ENCODE results near the gene RIMKLA. TPM values are rescaled to one million over a fixed set of nuclear protein-coding genes. Genes with fewer than 3 reads are reported as not detected.

RIMKLA gene
- total and polyA plus RNA-seq, 5 donors = 3.2 to 6.5 (median 4.4) TPM

DNA sequence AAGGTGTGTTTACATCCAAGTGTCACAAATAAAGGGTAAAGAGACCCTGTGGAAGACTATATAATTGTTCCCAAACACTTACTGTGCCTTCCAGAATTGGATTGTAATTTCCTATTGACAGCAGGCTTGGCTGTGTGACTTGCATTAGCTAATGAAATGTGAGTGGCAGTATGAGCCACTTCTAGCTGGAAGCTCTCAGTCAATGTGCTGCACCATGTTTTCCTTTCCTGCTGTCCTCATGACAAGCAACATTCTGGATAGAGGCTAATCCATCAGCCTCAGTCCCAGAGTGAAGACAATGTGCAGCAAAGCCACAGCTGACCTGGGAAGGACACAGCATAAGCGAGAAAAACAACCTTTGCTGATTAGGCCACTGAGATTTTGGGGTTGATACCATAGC lies 39.7 kb upstream of the RIMKLA start:
- Histone ChIP-seq H3K4me3 (ENCODE audit: low read length) (no peak overlapping the region), H3K27me3 (ENCODE audit: control insufficient read depth, insufficient read depth) (no peaks in the 10 kb centered on the region), H3K4me1 (ENCODE audit: control insufficient read depth, insufficient read depth, low read length) (peaks cover 1% of the 10 kb centered on the region), H3K27ac (ENCODE audit: low read length) (no peak overlapping the region), H3K9me3 (ENCODE audit: control insufficient read depth, low read length) (no peaks in the 10 kb centered on the region)
- 79% methylated on average over 1 of the region's 1 CpG for WGBS
- intact Hi-C loops (cut with DNase I) = no loop called here
- DNase-seq = no peak
- no peak for ATAC-seq

GRCh38 chr1:42343049-42343448 lies 37.5 kb upstream of the RIMKLA start:
- intact Hi-C loops (cut with DNase I) = no loop called here
- H3K9me3 ChIP-seq (ENCODE audit: control insufficient read depth, low read length) = no peaks in the 10 kb centered on the region
- DNase-seq (no peak), ATAC-seq (no peak)
- H3K27me3 ChIP-seq (ENCODE audit: control insufficient read depth, insufficient read depth) = no peaks in the 10 kb centered on the region
- no peaks in the 10 kb centered on the region for H3K4me1 ChIP-seq (ENCODE audit: control insufficient read depth, insufficient read depth, low read length)
- H3K4me3 ChIP-seq (ENCODE audit: low read length) = no peak overlapping the region
- no peak overlapping the region for H3K27ac ChIP-seq (ENCODE audit: low read length)
- 69% methylated on average over 5 of the region's 5 CpGs for WGBS

GRCh38 chr1:42348498-42348897 lies 32.1 kb upstream of the RIMKLA start:
- Histone ChIP-seq H3K27me3 (ENCODE audit: control insufficient read depth, insufficient read depth) (no peaks in the 10 kb centered on the region), H3K27ac (ENCODE audit: low read length) (no peak overlapping the region), H3K4me3 (ENCODE audit: low read length) (no peak overlapping the region), H3K9me3 (ENCODE audit: control insufficient read depth, low read length) (no peaks in the 10 kb centered on the region), H3K4me1 (ENCODE audit: control insufficient read depth, insufficient read depth, low read length) (no peaks in the 10 kb centered on the region)
- intact Hi-C loops (cut with DNase I) = no loop called here
- ATAC-seq (no peak), DNase-seq (no peak)

GRCh38 chr1:42350086-42350485 lies 30.5 kb upstream of the RIMKLA start:
- no peak overlapping the region for H3K27ac ChIP-seq (ENCODE audit: low read length)

DNA sequence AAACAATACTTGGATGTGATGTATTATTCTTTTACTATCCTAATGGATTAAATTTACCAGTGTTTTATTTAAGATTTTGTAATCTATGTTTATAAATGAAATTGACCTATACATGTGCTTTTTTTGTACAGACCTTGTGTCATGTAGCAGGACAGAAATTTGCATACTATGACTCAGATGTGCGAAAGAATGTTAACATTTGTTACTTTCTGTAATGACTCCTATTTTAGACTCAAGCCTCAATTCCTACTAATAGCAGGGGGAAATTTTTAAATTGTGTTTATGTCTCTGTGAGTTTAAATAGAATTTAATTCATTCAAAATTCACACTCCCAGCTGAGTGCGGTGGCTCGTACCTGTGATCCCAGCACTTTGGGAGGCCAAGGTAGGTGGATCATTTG lies 21.8 kb upstream of the RIMKLA start:
- no peaks in the 10 kb centered on the region for H3K4me1 ChIP-seq (ENCODE audit: control insufficient read depth, insufficient read depth, low read length)
- ATAC-seq (no peak), DNase-seq (no peak)
- no peaks in the 10 kb centered on the region for H3K27me3 ChIP-seq (ENCODE audit: control insufficient read depth, insufficient read depth)
- no peak overlapping the region for H3K4me3 ChIP-seq (ENCODE audit: low read length)
- intact Hi-C loops (cut with DNase I) = no loop called here
- 98% methylated on average over 3 of the region's 3 CpGs for WGBS
- H3K9me3 ChIP-seq (ENCODE audit: control insufficient read depth, low read length) = no peaks in the 10 kb centered on the region
- H3K27ac ChIP-seq (ENCODE audit: low read length) = no peak overlapping the region

More at GRCh38 chr1:42350086-42350485, 30.5 kb upstream of the RIMKLA start:
- H3K9me3 ChIP-seq (ENCODE audit: control insufficient read depth, low read length) = no peaks in the 10 kb centered on the region
- DNase-seq (no peak), ATAC-seq (no peak)
- H3K4me1 ChIP-seq (ENCODE audit: control insufficient read depth, insufficient read depth, low read length) = no peaks in the 10 kb centered on the region
- intact Hi-C loops (cut with DNase I) = no loop called here
- H3K27me3 ChIP-seq (ENCODE audit: control insufficient read depth, insufficient read depth) = no peaks in the 10 kb centered on the region
- no peak overlapping the region for H3K4me3 ChIP-seq (ENCODE audit: low read length)
- WGBS = 5% methylated on average over 1 of the region's 1 CpG

DNA sequence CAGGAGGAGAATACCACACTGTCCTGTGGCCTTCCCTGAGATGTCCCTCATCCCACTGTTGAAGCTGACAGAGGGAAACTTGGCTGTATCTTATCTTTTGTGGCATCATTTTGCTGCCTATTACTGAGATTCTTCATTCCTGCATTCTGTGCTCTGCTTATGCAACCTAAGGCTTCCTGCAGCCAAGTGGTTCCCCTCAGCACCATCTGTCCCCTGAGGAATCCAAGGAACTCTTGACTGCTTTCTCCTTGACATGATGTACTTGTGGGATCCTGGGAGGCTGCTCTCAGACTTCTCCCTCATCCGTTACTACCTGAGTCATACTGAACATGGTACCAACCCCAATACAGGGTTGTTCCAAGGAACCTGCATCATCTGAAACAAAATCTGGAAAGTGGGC lies 21.1 kb upstream of the RIMKLA start:
- ATAC-seq (no peak), DNase-seq (no peak)
- WGBS = 83% methylated on average over 1 of the region's 1 CpG
- intact Hi-C loops (cut with DNase I) = no loop called here
- Histone ChIP-seq H3K9me3 (ENCODE audit: control insufficient read depth, low read length) (no peaks in the 10 kb centered on the region), H3K27ac (ENCODE audit: low read length) (no peak overlapping the region), H3K27me3 (ENCODE audit: control insufficient read depth, insufficient read depth) (no peaks in the 10 kb centered on the region), H3K4me3 (ENCODE audit: low read length) (no peak overlapping the region), H3K4me1 (ENCODE audit: control insufficient read depth, insufficient read depth, low read length) (no peaks in the 10 kb centered on the region)

DNA sequence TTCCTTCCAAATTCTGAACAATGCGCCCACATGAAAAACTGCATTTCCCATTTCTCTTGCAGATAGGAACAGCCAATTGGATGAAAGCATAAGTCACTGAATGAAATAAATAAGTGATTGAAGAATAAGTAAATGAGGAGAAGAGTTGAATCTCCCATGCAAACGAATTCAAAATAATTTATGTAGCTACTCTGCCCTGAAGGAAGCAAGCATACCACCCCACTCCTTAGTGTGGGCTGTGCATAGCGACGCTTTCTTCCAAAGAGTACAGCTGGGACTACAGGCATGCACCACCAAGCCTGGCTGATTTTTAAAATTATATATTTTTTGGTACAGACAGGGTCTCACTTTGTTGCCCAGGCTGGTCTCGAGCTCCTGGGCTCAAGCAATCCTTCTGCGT lies 16.5 kb upstream of the RIMKLA start:
- Histone ChIP-seq H3K9me3 (ENCODE audit: control insufficient read depth, low read length) (no peaks in the 10 kb centered on the region), H3K27ac (ENCODE audit: low read length) (no peak overlapping the region), H3K27me3 (ENCODE audit: control insufficient read depth, insufficient read depth) (no peaks in the 10 kb centered on the region), H3K4me1 (ENCODE audit: control insufficient read depth, insufficient read depth, low read length) (no peaks in the 10 kb centered on the region), H3K4me3 (ENCODE audit: low read length) (no peak overlapping the region)
- DNase-seq = no peak
- intact Hi-C loops (cut with DNase I) = no loop called here
- ATAC-seq = no peak
- 84% methylated on average over 6 of the region's 6 CpGs for WGBS

- no peaks in the 10 kb centered on the region for H3K9me3 ChIP-seq (ENCODE audit: control insufficient read depth, low read length)
- H3K27me3 ChIP-seq (ENCODE audit: control insufficient read depth, insufficient read depth) = no peaks in the 10 kb centered on the region
- no peak overlapping the region for H3K4me3 ChIP-seq (ENCODE audit: low read length)
- intact Hi-C loops (cut with DNase I) = no loop called here
- no peaks in the 10 kb centered on the region for H3K4me1 ChIP-seq (ENCODE audit: control insufficient read depth, insufficient read depth, low read length)
- ATAC-seq (no peak), DNase-seq (no peak)
- 54% methylated on average over 2 of the region's 2 CpGs for WGBS
- no peak overlapping the region for H3K27ac ChIP-seq (ENCODE audit: low read length)
These were observed 16.1 kb upstream of the RIMKLA start for GRCh38 chr1:42364542-42364941.

DNA sequence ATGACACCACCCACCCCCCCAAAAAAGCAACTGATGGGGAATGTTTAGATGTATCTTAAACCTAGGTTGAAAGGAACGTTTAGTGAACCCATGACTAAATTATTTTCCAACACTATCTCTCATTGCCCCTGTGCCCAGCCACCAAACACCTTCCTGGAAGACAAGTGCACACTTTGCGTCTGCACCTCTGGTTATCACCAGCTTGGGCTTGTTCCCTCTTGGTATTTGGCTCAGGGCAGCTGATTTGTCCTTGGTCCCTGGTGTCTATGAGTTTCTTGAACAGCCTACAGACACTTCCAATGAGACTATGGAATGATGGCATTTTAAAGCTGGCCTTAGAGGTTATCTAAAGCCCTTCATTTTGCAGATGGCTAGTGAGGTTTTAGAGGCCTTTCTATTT lies 15.5 kb upstream of the RIMKLA start:
- H3K9me3 ChIP-seq (ENCODE audit: control insufficient read depth, low read length) = no peaks in the 10 kb centered on the region
- 50% methylated on average over 2 of the region's 2 CpGs for WGBS
- no peak overlapping the region for H3K4me3 ChIP-seq (ENCODE audit: low read length)
- H3K27ac ChIP-seq (ENCODE audit: low read length) = no peak overlapping the region
- H3K27me3 ChIP-seq (ENCODE audit: control insufficient read depth, insufficient read depth) = no peaks in the 10 kb centered on the region
- H3K4me1 ChIP-seq (ENCODE audit: control insufficient read depth, insufficient read depth, low read length) = no peaks in the 10 kb centered on the region
- ATAC-seq (no peak), DNase-seq (no peak)
- intact Hi-C loops (cut with DNase I) = no loop called here

- no peak for ATAC-seq
- H3K27me3 ChIP-seq (ENCODE audit: control insufficient read depth, insufficient read depth) = no peaks in the 10 kb centered on the region
- WGBS = 88% methylated on average over 7 of the region's 7 CpGs
- no peaks in the 10 kb centered on the region for H3K4me1 ChIP-seq (ENCODE audit: control insufficient read depth, insufficient read depth, low read length)
- no peak overlapping the region for H3K4me3 ChIP-seq (ENCODE audit: low read length)
- no peak for DNase-seq
- H3K9me3 ChIP-seq (ENCODE audit: control insufficient read depth, low read length) = no peaks in the 10 kb centered on the region
- intact Hi-C loops (cut with DNase I) = no loop called here
- H3K27ac ChIP-seq (ENCODE audit: low read length) = no peak overlapping the region
These were observed 12.3 kb upstream of the RIMKLA start for GRCh38 chr1:42368096-42368795.

DNA sequence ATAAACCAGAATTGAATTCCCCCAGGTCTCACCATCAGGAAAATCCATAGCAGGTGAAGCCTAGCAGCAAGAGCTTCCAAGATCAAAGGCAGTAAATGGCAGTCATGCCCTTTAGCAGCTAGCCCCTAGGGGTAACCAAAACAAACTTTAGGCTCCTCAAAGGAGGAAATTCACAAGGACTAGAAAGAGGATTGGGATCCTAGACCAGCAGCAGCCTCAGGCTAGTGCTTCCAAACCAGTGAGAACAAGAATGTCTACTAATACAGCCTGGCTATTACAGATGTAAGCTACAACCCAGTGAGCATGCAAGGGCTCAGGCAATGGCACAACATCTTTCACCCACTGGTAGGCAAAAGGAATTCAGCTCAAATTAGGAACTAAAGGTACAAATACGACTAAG lies 11.1 kb upstream of the RIMKLA start:
- DNase-seq (no peak), ATAC-seq (no peak)
- intact Hi-C loops (cut with DNase I) = no loop called here
- Histone ChIP-seq H3K4me1 (ENCODE audit: control insufficient read depth, insufficient read depth, low read length) (no peaks in the 10 kb centered on the region), H3K4me3 (ENCODE audit: low read length) (no peak overlapping the region), H3K9me3 (ENCODE audit: control insufficient read depth, low read length) (no peaks in the 10 kb centered on the region), H3K27ac (ENCODE audit: low read length) (no peak overlapping the region), H3K27me3 (ENCODE audit: control insufficient read depth, insufficient read depth) (no peaks in the 10 kb centered on the region)
- 86% methylated on average over 1 of the region's 1 CpG for WGBS

GRCh38 chr1:42370876-42371549 lies 9.6 kb upstream of the RIMKLA start:
- intact Hi-C loops (cut with DNase I) = no loop called here
- Histone ChIP-seq H3K4me3 (ENCODE audit: low read length) (no peak overlapping the region), H3K4me1 (ENCODE audit: control insufficient read depth, insufficient read depth, low read length) (no peaks in the 10 kb centered on the region), H3K9me3 (ENCODE audit: control insufficient read depth, low read length) (no peaks in the 10 kb centered on the region), H3K27me3 (ENCODE audit: control insufficient read depth, insufficient read depth) (no peaks in the 10 kb centered on the region), H3K27ac (ENCODE audit: low read length) (no peak overlapping the region)
- DNase-seq (no peak), ATAC-seq (no peak)

All from right cardiac atrium (tissue), 5 donors.